Measurements from ENCODE around the gene SRC. TPM values are rescaled to one million over a fixed set of nuclear protein-coding genes. Genes with fewer than 3 reads are reported as not detected.

SRC gene
- total RNA-seq, 8 experiments from 2014 or later: 13.5 to 31.4 (median 17.7) TPM

DNA sequence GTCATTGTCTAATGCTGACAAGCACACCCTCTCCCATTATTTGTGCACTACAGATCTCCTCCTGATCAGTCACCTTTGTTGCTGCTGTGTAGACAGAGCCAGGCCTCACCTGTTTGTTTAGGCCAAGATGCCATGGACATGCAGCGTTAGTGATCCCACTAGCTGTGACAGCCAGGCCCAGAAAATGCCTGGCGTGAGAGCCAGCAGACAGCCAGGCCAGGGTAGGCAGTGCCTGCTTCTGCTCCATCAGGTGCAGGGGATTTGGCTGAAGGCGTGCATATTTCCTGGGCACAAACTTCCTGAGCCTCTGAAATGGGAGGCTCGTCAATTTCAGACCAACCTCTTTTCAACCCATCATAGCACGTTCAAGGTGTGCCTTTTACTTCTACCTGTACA lies 29.2 kb upstream of the SRC start:
- Histone ChIP-seq H3K27ac (no peak overlapping the region), H3K4me3 (no peak overlapping the region), H3K4me1 (replicated peaks in 1 of 2) (peaks cover 9 to 14% of the 10 kb centered on the region in 2 donors)
- ATAC-seq (replicated peaks in 6 of 8): peak in 1 of 8 experiments; percentile 19
- WGBS, 10 experiments: 80 to 100% (median 95%) methylated on average over 1 to 3 of the region's 5 CpGs; no CpG with 5 or more reads in 6 of the 10 experiments
- in situ Hi-C loops (cut with MboI; ENCODE audit: low pct_unique_long_range_greater_than_20kb in 2 of 9, low sequenced_read_pairs in 9 of 9, unreplicated experiment in 9 of 9): no loop called here

DNA sequence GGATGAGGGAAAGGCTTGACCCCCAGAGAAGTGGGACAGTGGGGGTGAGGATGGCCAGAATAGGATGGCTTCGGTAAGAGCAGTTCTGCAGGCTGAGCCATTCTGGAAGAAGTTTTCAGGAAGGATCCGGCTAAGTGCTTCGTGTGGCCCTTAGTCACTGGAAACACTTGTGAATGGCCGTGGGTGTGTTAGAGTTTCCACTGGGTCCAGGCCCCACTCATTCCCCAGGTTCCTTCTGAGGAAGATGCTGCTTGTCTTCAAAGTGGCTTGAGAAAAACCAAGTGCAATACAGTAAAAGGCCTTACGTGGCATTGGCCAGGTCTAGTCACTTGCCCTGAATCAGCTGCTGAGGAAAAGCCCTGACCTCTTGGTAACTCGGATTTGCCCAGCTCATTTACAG lies 28.6 kb upstream of the SRC start:
- Histone ChIP-seq H3K4me1 (replicated peaks in 1 of 2) (peaks cover 9 to 14% of the 10 kb centered on the region in 2 donors), H3K4me3 (no peak overlapping the region), H3K27ac (no peak overlapping the region)
- in situ Hi-C loops (cut with MboI; ENCODE audit: low pct_unique_long_range_greater_than_20kb in 2 of 9, low sequenced_read_pairs in 9 of 9, unreplicated experiment in 9 of 9): no loop called here
- no peak for ATAC-seq (replicated peaks in 6 of 8)
- WGBS, 10 experiments: 37 to 100% (median 86%) methylated on average over 1 to 4 of the region's 6 CpGs; no CpG with 5 or more reads in 2 of the 10 experiments

DNA sequence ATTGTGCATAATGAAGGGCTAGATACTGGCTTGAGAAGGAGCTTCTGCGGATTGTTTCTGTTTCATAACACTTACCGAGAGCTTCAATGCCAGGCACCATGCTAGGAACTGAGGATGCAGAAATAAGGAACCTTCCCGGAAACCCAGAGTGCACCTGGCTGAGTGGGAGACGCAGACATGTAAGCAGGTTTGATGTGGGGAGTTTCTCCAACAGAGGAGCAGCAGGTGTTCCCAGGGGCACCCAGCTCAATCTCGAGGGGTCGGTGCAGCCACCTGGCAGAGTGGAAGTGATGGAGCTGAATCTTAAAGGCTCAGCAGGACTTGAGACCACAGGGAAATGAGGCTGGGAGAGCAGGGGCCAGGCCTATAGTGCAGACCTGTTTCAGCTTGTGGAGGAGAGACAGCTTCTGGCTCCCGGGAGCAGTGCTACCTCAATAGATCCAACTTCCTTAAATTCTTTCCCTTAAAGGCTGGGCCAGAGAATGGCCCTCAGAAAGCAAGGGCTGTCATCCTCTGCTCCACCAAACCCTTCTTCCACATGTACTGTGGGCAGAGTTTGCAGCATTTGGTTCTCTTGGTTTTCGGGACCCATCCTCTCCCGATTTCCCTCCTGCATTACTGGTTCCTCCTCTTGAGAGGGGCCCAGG lies 27.8 kb upstream of the SRC start:
- Histone ChIP-seq H3K4me1 (replicated peaks in 1 of 2) (peaks cover 9 to 14% of the 10 kb centered on the region in 2 donors), H3K27ac (no peak overlapping the region), H3K4me3 (no peak overlapping the region)
- in situ Hi-C loops (cut with MboI; ENCODE audit: low pct_unique_long_range_greater_than_20kb in 2 of 9, low sequenced_read_pairs in 9 of 9, unreplicated experiment in 9 of 9): no loop called here
- 80 to 100% (median 90%) methylated on average over 1 to 7 of the region's 9 CpGs; no CpG with 5 or more reads in 2 of the 10 experiments for WGBS, 10 experiments
- no peak for ATAC-seq (replicated peaks in 6 of 8)

DNA sequence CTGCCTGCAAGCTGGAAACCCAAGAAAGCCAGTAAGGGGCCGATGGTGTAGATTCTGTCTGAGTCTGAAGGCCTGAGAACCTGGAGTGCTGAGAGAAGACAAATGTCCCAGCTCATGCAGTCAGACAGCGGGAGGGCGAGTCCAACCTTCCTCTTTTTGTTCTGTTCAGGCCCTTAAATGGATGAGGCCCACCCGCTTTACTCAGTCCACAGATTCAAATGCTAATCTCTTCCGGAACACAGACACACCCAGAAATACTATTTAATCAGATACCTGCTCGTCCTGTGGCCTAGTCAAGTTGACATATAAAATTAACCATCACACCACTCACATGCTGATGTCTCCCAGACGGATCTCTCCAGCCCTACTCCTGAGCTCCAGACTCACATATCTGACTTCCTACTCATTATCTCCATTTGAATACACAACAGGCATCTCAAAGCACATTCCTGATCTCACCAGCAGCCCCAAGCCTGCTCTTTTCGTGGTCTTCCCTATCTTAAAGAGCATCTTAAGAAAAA lies 26.7 kb upstream of the SRC start:
- 11 to 57% (median 20%) methylated on average over 1 to 5 of the region's 8 CpGs; no CpG with 5 or more reads in 1 of the 10 experiments for WGBS, 10 experiments
- peaks cover 9 to 14% of the 10 kb centered on the region in 2 donors for H3K4me1 ChIP-seq (replicated peaks in 1 of 2)
- peak; percentile 30 to 86 (median 78) for ATAC-seq (replicated peaks in 6 of 8)
- in situ Hi-C loops (cut with MboI; ENCODE audit: low pct_unique_long_range_greater_than_20kb in 2 of 9, low sequenced_read_pairs in 9 of 9, unreplicated experiment in 9 of 9): no loop called here
- no peak overlapping the region for H3K4me3 ChIP-seq
- H3K27ac ChIP-seq: peak overlapping the region; percentile 65 to 73

DNA sequence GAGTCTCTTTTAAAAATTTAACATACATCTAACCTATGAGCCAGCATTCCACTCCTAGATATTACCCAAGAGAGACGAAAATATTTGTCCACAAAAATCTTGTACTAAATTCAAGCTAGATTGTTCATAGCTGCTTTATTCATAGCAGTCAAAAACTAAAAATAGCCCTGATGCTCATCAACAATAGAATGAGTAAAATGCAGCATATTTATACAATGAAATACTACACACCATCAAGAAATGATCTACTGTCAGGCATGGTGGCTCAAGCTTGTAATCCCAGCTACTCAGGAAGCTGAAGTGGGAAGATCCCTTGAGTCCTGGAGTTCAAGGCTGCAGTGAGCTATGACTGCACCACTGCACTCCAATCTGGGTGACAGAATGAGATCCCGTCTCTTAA lies 22.0 kb upstream of the SRC start:
- in situ Hi-C loops (cut with MboI; ENCODE audit: low pct_unique_long_range_greater_than_20kb in 2 of 9, low sequenced_read_pairs in 9 of 9, unreplicated experiment in 9 of 9): no loop called here
- WGBS, 10 experiments: 27 to 100% (median 83%) methylated on average over 1 to 2 of the region's 2 CpGs; no CpG with 5 or more reads in 1 of the 10 experiments
- Histone ChIP-seq H3K27ac (no peak overlapping the region), H3K4me3 (no peak overlapping the region), H3K4me1 (replicated peaks in 1 of 2) (peaks cover 4 to 6% of the 10 kb centered on the region in 2 donors)
- peak in 4 of 8 experiments; percentile 43 to 67 (median 54) for ATAC-seq (replicated peaks in 6 of 8)

DNA sequence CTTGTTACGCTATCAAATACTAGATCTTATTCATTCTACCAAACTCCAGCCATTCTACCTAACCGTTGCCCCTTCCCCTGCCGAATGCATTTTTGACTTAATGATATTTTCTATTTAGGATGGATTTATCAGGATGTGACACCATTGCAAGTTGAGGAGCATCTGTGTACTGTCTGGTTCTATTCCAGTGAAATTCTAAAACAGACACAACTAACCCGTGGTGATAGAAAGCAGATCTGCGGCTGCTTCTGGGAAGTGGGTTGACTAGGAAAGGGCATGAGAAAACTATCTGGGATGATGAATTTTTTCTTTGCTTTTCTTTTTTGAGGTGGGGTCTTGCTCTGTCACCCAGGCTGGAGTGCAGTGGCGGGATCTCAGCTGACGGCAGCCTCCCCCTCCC lies 20.7 kb upstream of the SRC start:
- ATAC-seq (replicated peaks in 6 of 8): no peak
- WGBS, 10 experiments: 76 to 100% (median 93%) methylated on average over 1 to 6 of the region's 7 CpGs
- H3K4me1 ChIP-seq (replicated peaks in 1 of 2): no peaks in the 10 kb centered on the region
- H3K4me3 ChIP-seq: no peak overlapping the region
- H3K27ac ChIP-seq: no peak overlapping the region
- in situ Hi-C loops (cut with MboI; ENCODE audit: low pct_unique_long_range_greater_than_20kb in 2 of 9, low sequenced_read_pairs in 9 of 9, unreplicated experiment in 9 of 9): no loop called here

DNA sequence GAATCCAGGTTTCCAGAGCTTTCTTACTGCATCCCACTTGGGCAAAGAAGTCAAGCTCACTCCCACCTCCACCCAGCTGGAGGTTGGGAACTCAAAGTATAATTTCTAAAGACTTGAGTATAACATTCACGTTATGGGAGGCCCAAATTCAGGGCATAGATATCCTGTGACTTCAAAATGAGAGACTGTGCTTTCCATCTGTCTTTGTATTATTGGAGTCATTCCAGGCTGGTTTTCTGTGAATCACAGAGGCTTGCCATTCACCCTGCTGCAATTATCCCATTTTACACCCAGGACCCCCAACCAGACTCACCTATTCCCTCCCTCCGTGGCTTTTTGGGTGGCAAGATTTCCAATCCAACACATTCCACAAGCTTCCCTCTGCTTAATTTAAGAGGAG lies 19.3 kb upstream of the SRC start:
- H3K4me3 ChIP-seq: no peak overlapping the region
- no peaks in the 10 kb centered on the region for H3K4me1 ChIP-seq (replicated peaks in 1 of 2)
- no peak for ATAC-seq (replicated peaks in 6 of 8)
- WGBS, 10 experiments: 20 to 100% (median 80%) methylated on average over 1 to 2 of the region's 2 CpGs; no CpG with 5 or more reads in 3 of the 10 experiments
- in situ Hi-C loops (cut with MboI; ENCODE audit: low pct_unique_long_range_greater_than_20kb in 2 of 9, low sequenced_read_pairs in 9 of 9, unreplicated experiment in 9 of 9): no loop called here
- no peak overlapping the region for H3K27ac ChIP-seq

DNA sequence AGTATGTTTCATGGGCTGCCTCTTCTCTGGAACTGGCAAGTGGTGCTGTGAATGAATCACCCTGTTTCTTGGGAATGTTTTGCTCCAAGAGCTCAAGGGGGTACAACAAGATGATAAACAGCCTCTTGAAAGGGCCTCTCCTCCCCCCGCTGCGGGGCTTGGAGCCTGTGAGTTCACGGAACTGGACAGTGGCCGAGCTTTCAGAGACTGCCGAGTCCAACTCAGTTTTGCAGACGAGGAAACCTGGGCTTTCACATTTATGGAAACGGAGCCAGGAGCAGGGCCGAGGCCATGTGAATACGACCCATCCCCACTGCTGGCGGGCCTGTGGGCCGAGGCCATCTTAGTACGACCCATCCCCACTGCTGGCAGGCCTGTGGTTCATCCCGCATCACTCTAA lies 18.2 kb upstream of the SRC start:
- no peak overlapping the region for H3K27ac ChIP-seq
- WGBS, 10 experiments: 20 to 100% (median 87%) methylated on average over 1 to 10 of the region's 13 CpGs; no CpG with 5 or more reads in 3 of the 10 experiments
- in situ Hi-C loops (cut with MboI; ENCODE audit: low pct_unique_long_range_greater_than_20kb in 2 of 9, low sequenced_read_pairs in 9 of 9, unreplicated experiment in 9 of 9): no loop called here
- ATAC-seq (replicated peaks in 6 of 8): no peak
- no peaks in the 10 kb centered on the region for H3K4me1 ChIP-seq (replicated peaks in 1 of 2)
- H3K4me3 ChIP-seq: no peak overlapping the region

DNA sequence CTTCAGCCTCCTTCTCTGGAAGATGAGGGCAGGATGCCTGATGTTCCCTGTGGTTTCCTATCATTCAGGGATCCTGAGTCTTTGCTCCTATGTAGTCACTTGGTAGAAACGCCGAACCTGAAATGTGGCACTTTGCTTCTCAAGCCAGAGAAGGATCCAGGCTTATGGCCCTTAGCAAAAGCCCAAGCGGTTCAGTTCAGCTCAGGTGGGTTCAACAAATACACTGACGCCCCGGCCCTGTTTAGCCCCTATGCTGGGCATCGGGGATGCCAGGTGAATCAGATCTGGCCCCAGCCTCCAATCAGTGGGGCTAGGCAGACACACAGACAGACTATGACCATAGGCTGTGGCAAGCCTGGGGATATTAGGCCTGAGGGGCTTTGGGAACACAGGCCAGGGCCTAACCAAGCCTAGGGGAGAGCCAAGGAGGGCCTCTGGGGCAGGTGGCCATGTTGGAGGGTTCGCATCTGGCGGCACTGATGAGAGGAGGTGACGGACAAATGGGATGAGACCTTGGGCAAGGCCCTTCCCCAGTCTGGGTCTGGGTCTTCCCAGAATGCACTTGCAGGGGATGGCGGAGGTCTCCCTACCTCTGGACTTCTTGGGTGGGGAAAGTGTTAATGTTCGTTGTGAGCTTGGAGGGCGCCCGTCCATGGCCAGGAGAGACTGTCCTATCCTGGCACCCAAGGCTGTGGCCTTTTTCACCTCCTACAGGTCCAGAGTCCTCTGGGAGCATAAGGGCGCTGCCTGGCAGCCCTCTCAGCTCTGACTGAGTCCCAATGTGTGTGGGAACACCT lies 17.6 kb upstream of the SRC start:
- 85 to 100% (median 95%) methylated on average over 2 to 8 of the region's 14 CpGs; no CpG with 5 or more reads in 3 of the 10 experiments for WGBS, 10 experiments
- ATAC-seq (replicated peaks in 6 of 8): no peak

DNA sequence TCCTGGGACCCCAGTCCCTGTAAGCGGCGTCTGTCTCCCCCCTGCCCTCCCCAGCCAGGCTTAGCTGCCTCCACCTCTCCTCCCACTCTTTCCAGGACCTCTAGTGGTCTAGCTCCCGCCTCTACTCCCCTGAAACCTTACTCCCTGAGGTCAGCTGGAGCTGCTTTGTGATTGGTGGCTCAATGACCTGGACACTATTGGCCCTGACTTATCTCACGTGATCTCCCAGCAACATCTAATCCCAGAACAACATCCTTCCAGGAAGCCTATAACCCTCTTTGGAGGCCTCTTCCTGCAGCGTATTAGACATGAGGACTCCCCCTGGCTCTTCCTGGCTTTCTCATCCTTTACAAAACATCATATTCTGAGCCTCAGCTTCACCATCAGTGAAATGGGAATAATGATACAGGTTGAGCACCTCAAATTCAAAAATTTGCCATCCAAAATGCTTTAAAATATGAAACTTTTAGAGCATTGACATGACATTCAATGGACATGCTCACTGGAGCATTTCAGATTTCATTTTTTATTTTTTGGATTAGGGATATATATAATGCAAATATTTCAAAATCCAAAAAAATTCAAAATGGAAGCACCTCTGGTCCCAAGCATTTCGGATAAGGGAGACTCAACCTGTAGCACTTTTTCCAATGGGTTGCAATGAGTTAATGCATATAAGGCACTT lies 16.3 kb upstream of the SRC start:
- H3K4me3 ChIP-seq: no peak overlapping the region
- H3K27ac ChIP-seq: no peak overlapping the region
- no peak for ATAC-seq (replicated peaks in 6 of 8)
- H3K4me1 ChIP-seq (replicated peaks in 1 of 2): no peaks in the 10 kb centered on the region
- 50 to 100% (median 87%) methylated on average over 1 to 3 of the region's 6 CpGs; no CpG with 5 or more reads in 1 of the 10 experiments for WGBS, 10 experiments
- in situ Hi-C loops (cut with MboI; ENCODE audit: low pct_unique_long_range_greater_than_20kb in 2 of 9, low sequenced_read_pairs in 9 of 9, unreplicated experiment in 9 of 9): no loop called here

More for the DNA sequence above, 17.6 kb upstream of the SRC start:
- H3K4me1 ChIP-seq (replicated peaks in 1 of 2): no peaks in the 10 kb centered on the region
- in situ Hi-C loops (cut with MboI; ENCODE audit: low pct_unique_long_range_greater_than_20kb in 2 of 9, low sequenced_read_pairs in 9 of 9, unreplicated experiment in 9 of 9): no loop called here
- H3K4me3 ChIP-seq: no peak overlapping the region
- H3K27ac ChIP-seq: no peak overlapping the region

DNA sequence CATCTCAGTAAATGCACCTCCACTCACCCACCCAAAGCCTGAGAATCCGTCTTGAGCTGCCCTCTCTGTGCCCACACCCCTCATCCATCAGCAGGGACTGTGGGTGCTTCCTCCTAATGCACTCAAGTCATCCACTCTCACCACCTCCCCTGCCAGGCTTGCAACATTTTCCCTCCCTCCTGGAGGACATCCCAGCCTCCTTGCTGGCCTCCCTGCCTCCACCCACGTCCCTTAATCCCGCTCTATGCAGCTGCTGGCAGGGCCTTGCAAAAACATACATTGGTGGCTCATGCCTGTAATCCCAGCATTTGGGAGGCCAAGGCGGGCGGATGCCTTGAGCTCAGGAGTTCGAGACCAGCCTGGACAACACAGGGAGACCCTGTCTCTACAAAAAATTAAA lies 15.6 kb upstream of the SRC start:
- Histone ChIP-seq H3K4me3 (no peak overlapping the region), H3K27ac (no peak overlapping the region), H3K4me1 (replicated peaks in 1 of 2) (no peaks in the 10 kb centered on the region)
- in situ Hi-C loops (cut with MboI; ENCODE audit: low pct_unique_long_range_greater_than_20kb in 2 of 9, low sequenced_read_pairs in 9 of 9, unreplicated experiment in 9 of 9): no loop called here
- no peak for ATAC-seq (replicated peaks in 6 of 8)
- WGBS, 10 experiments: 60 to 100% (median 100%) methylated on average over 1 to 3 of the region's 6 CpGs; no CpG with 5 or more reads in 5 of the 10 experiments

DNA sequence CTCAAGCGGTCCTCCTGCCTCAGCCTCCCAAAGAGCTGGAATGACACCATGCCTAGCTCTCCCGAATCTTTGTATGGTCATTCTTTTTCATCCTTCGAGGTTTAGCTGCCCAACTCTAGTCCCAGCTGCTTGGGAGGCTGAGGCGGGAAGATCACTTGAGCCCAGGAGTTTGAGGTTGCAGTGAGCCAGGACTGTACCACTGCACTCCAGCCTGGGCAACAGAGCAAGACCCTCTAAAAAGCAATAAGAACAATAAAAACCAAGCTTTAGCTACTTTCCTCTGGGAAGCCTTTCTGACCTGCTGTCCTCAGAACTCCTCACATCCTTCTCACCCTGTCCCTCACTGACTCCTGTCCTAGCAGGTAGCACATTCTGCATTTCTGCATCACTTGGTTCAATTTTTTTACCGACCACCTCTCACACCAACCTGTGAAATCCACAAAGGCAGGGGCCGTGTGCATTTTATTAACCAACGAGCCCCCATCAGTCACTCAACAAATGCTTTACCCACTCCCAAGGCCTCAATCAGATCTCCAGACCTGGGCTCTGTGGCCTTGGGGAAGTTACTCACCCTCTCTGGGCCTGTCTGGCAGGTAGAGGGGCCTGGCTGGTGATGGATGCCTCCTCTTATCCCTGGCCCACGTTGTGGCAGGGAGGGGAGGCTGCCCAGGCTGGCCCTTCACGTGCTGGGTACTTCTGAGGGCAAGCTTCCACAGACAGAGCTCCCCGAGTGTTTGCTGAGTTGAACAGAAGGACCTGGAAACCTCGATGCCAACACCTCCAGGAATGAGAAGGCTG lies 14.7 kb upstream of the SRC start:
- in situ Hi-C loops (cut with MboI; ENCODE audit: low pct_unique_long_range_greater_than_20kb in 2 of 9, low sequenced_read_pairs in 9 of 9, unreplicated experiment in 9 of 9): no loop called here
- peaks cover 0 to 2% of the 10 kb centered on the region in 2 donors for H3K4me1 ChIP-seq (replicated peaks in 1 of 2)
- H3K4me3 ChIP-seq: no peak overlapping the region
- ATAC-seq (replicated peaks in 6 of 8): no peak
- no peak overlapping the region for H3K27ac ChIP-seq
- 70 to 100% (median 88%) methylated on average over 1 to 10 of the region's 11 CpGs for WGBS, 10 experiments

Data from motor neuron (in vitro differentiated cells).